Astrocyte of the spinal cord (primary cell): ENCODE measurements around the gene LGR4.
A peak's percentile ranks its signal among the peaks of the same experiment; 100 is the strongest.

Source experiments
- DNase-seq: peaks from one replicate; pipeline ENCODE4 v3.0.0; 2011; ENCODE audit warnings: low read depth, low spot score
- H3K4me3 ChIP-seq: 2 replicates; pipeline ENCODE4 v1.5.1; 2011; ENCODE audit warnings: low read depth, mild to moderate bottlenecking, low read length, moderate library complexity
- in situ Hi-C: cut with HindIII; loops from 2 replicates; pipeline ENCODE4 v1.10.0; 2017; ENCODE audit warnings: low sequenced_read_pairs
- TF ChIP-seq, protein P1 (sequence below): IDR thresholded peaks from 2 replicates; pipeline ENCODE4 v1.5.1; 2012; ENCODE audit warnings: low read depth, mild to moderate bottlenecking, low read length, inconsistent platforms

LGR4 gene

DNA sequence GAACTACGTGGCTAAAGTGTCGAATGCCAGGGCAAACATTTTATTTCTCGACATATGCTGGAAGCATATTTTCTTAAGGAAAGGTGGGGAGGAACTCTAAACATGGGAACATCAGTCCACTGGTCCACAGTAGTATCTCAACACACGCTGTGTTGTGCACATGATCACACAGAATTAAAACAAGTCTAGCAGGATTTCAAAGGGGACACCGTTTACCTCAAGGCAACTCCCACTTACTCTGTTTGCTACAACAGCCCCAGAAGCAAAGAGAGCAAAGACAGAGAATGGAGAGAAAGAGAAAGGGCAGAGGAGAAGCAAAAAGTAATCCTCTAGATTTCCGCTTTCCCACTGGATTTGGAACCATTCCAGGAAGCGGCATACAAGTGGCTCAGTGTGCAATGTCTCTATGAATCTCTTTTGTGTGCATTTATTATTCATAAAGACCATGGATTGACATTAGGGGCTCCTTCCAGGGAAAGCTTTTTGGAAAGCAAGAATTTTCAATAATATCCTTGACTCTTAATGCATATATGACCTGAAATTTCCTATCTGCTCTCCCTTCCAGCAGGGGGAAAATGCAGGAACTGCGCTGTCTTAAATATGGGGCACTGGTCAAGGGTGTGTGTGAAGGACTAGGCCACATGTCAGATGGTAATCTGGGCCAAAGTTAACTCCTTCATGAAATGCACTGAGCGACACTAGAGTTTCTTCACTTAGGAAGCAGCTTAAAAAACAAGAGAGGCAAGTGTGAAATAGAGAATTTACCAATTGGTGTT, 74.8 kb downstream of the LGR4 start:
- in situ Hi-C loops: no loop called here
- TF ChIP-seq, protein P1, sequence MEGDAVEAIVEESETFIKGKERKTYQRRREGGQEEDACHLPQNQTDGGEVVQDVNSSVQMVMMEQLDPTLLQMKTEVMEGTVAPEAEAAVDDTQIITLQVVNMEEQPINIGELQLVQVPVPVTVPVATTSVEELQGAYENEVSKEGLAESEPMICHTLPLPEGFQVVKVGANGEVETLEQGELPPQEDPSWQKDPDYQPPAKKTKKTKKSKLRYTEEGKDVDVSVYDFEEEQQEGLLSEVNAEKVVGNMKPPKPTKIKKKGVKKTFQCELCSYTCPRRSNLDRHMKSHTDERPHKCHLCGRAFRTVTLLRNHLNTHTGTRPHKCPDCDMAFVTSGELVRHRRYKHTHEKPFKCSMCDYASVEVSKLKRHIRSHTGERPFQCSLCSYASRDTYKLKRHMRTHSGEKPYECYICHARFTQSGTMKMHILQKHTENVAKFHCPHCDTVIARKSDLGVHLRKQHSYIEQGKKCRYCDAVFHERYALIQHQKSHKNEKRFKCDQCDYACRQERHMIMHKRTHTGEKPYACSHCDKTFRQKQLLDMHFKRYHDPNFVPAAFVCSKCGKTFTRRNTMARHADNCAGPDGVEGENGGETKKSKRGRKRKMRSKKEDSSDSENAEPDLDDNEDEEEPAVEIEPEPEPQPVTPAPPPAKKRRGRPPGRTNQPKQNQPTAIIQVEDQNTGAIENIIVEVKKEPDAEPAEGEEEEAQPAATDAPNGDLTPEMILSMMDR: no peak
- no peak for DNase-seq
- H3K4me3 ChIP-seq: no peak overlapping the region

DNA sequence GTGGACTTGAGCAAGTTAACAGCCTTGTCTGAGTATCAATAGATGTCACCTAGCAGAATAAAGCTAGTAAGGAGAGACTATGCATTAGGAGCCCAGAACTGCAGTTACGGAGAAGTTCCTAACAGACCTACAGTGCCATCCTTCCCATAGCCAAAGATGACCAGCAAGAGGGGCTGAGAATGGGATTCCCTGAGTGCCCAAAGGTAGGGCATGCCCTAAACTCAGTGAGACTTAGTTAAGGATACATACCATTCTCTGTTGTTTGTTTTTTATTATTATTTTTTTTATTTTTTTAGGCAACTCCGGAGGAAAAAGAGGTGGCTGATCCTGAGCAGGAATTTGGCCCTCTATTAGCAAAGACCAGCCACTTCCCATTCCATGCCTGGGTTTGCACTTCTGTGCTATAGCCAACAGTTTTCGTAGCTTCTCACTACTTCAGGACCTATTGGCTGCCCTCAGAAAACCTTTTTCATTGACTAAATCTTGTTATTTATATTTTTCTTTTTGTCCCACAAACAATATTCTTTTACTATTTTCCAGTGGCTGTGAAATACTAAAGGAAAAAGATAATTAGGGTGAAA, 76.2 kb downstream of the LGR4 start:
- TF ChIP-seq, protein P1: no peak
- in situ Hi-C loops: no loop called here
- no peak overlapping the region for H3K4me3 ChIP-seq

DNA sequence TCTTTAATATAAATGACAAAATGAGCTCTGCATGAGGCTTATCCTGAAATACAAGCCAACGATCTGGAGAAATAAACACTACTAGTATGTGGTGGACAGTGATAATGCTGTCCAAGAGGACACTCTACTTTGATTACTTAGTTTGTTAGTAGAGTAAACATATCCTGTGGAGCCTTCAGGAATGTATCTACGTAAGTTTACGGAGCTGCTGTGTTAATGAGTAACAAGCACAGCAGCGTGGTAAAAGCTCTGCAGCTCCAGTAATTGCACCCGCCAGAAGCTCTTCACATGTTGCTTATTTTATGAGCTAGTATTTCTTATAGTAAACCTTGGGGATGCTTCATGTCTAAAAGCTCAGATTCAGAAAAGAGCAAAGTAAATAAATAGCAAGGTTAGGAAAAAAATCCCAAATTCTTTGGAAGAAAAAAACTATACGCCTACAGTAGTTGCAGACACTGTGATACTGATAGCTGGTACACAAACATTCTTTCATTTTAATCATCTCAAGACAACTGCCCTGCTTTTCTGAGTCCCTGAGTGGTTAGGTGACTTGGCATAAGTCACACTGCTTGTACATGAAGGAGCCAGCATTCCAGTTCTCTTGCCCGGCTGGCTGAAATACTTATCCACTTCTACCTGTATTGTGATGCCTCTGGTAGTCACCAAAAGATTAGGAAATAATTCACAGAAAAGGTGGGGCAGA, 76.9 kb downstream of the LGR4 start:
- no peak overlapping the region for H3K4me3 ChIP-seq
- DNase-seq: peak; percentile 60
- TF ChIP-seq, protein P1: no peak
- in situ Hi-C loops: no loop called here

More for the DNA sequence above, 76.2 kb downstream of the LGR4 start:
- DNase-seq: no peak

GRCh38 chr11:27394781-27395228, 77.8 kb downstream of the LGR4 start:
- in situ Hi-C loops: no loop called here
- TF ChIP-seq, protein P1: no peak
- no peak for DNase-seq
- H3K4me3 ChIP-seq: no peak overlapping the region

- TF ChIP-seq, protein P1: no peak
- DNase-seq: peak; percentile 73
- no peak overlapping the region for H3K4me3 ChIP-seq
- in situ Hi-C loops: no loop called here
Measured at GRCh38 chr11:27392278-27393114, 80.1 kb downstream of the LGR4 start.

DNA sequence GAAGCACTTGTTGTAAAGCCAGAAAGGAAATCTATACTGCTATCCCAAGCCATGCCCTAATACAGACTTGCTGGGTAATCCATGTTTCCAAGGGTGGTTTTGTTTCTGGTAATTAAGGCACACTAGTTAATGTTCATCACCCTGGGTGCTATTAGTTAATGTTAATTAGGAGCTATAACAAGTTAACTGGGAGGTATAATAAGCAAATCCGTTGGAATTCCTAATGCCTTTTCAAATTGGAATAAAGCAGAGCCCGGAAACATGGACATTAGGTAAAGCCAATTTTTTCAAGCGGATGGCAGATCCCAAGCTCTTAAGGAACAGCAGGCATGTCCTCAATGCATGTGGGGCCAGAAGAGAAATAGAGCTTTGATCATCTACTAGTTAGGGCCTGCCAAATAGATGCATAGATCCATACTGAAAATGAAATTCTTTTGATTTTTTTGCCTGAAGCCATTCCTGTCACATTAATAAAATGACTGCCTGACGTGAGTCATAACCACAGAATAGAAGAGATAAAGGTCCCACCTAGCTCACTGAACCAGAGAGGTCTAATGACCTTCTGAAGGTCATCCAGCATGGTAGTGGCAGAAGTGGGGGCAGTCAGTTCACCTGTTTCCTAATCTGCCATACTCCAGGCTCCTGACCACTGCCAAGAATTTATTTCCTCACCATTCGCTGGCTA, 81.1 kb downstream of the LGR4 start:
- in situ Hi-C loops: no loop called here
- DNase-seq: no peak
- H3K4me3 ChIP-seq: no peak overlapping the region
- TF ChIP-seq, protein P1: no peak
